Thyroid gland (tissue), 4 donors: ENCODE data around the gene ZNF468. TPM values are rescaled to one million over a fixed set of nuclear protein-coding genes. Genes with fewer than 3 reads are reported as not detected.

Experiments
- DNase-seq, 2 donors: peaks; one replicate each; pipeline ENCODE4 v3.0.0-alpha.2; 2019
- H3K27ac ChIP-seq, 3 donors: fragments of 200-600 bp; sonication (generic); 1 replicate in 2 of 3; 2 replicates in 1 of 3; pipeline ENCODE4 v1.5.1; 2016 to 2019; ENCODE audit warnings: mild to moderate bottlenecking in 1 of 3, moderate library complexity in 1 of 3
- H3K27me3 ChIP-seq: fragments of 200-600 bp; sonication (generic); one replicate; pipeline ENCODE4 v1.5.1; 2019
- H3K36me3 ChIP-seq, 2 donors: fragments of 200-600 bp; sonication (generic); one replicate each; pipeline ENCODE4 v1.5.1; 2016 to 2019
- H3K4me1 ChIP-seq, 2 donors: fragments of 200-600 bp; sonication (generic); one replicate each; pipeline ENCODE4 v1.5.1; 2017 to 2019
- H3K4me3 ChIP-seq, 3 donors: fragments of 200-600 bp; sonication (generic); replicated peaks in 1 of 3; 1 replicate in 2 of 3; 2 replicates in 1 of 3; pipeline ENCODE4 v1.5.1; 2016; ENCODE audit warnings: mild to moderate bottlenecking in 1 of 3
- H3K9me3 ChIP-seq: fragments of 200-600 bp; sonication (generic); one replicate; pipeline ENCODE4 v1.5.1; 2017
- CTCF ChIP-seq, 6 experiments: fragments of 200-600 bp in 3 of 6; fragments of 450-650 bp in 3 of 6; sonication (generic) in 3 of 6; IDR thresholded peaks; one replicate each; pipeline ENCODE4 v1.5.1; 2016 to 2019; ENCODE audit warnings: antibody characterized with exemption in 6 of 6, mild to moderate bottlenecking in 2 of 6, inconsistent platforms in 1 of 6, moderate library complexity in 1 of 6
- POLR2A ChIP-seq, 2 donors: fragments of 450-650 bp; IDR thresholded peaks; one replicate each; pipeline ENCODE4 v1.6.1; 2017; ENCODE audit warnings: antibody characterized with exemption in 2 of 2, mild to moderate bottlenecking in 2 of 2, moderate library complexity in 1 of 2
- WGBS, 2 donors: methylation state at CpG; one replicate each; pipeline ENCODE4 v1.1.5; 2017; 5-methylcytosine and 5-hydroxymethylcytosine counted together
- intact Hi-C: fragments of 100-400 bp; cut with DNase I; formaldehyde crosslinking; loops from one replicate; pipeline ENCODE4 v1.15.1; 2023
- small RNA-seq: library from RNA; depleted of rRNA; stranded (forward); fragments of <200 nt; gene quantifications from one replicate; pipeline ENCODE3, GENCODE V24; 2016
- total RNA-seq, 4 donors: library from RNA; depleted of rRNA; stranded (reverse); fragments of >200 nt; gene quantifications; one replicate each; pipeline ENCODE4 v1.2.3, GENCODE V29; 2016

The ZNF468 gene
- total RNA-seq, 4 donors from 2014 or later = 33.3 to 51.4 (median 41.6) TPM

GRCh38 chr19:52789440-52789839, 68.0 kb downstream of the ZNF468 start:
- peaks cover 0 to 8% of the 10 kb centered on the region in 2 donors for H3K4me1 ChIP-seq
- no peaks in the 10 kb centered on the region for H3K27me3 ChIP-seq
- H3K9me3 ChIP-seq = no peaks in the 10 kb centered on the region
- H3K27ac ChIP-seq = no peak overlapping the region
- H3K36me3 ChIP-seq = no peaks in the 10 kb centered on the region
- no peak overlapping the region for H3K4me3 ChIP-seq
- 91% methylated on average over 6 of the region's 6 CpGs for WGBS, 2 donors
- TF ChIP-seq CTCF (IDR thresholded peaks at IDR 0.05) = no peak
- no peak for TF ChIP-seq POLR2A (IDR thresholded peaks at IDR 0.05)
- DNase-seq = no peak
- intact Hi-C loops = no loop called here

Small RNA genes lying within 50 kb of the gene (small RNA-seq; reads per million reads assigned to genes)
- not detected for gene ZNF320

Other genes with a start within 250 kb of the ZNF468 start
- gene ZNF83, start 219.3 kb downstream of the ZNF468 start, total RNA-seq = 100 to 1,000 TPM in 2 of 4 donors, 10 to 100 TPM in 2; 75.3 to 125 (median 97.0) TPM
- 10 to 100 TPM; 12.8 to 34.8 (median 24.5) TPM for gene ZNF611, start 122.6 kb downstream of the ZNF468 start, total RNA-seq
- gene ZNF600, start 70.8 kb downstream of the ZNF468 start, total RNA-seq = 10 to 100 TPM in 3 of 4 donors, 1 to 10 TPM in 1; 8.8 to 15.3 (median 12.4) TPM
- 10 to 100 TPM; 14.4 to 22.8 (median 21.6) TPM for gene ZNF28, start 36.0 kb downstream of the ZNF468 start, total RNA-seq
- gene ZNF320, start 40.0 kb upstream of the ZNF468 start, total RNA-seq = 10 to 100 TPM; 24.6 to 33.5 (median 27.5) TPM
- 1 to 10 TPM; 3.3 to 8.3 (median 6.8) TPM for gene ZNF888, start 65.8 kb upstream of the ZNF468 start, total RNA-seq
- 10 to 100 TPM in 2 of 4 donors, 1 to 10 TPM in 2; 6.3 to 17.5 (median 12.2) TPM for gene ZNF816, start 105.3 kb upstream of the ZNF468 start, total RNA-seq
- not detected for gene ERVV-1, start 156.3 kb upstream of the ZNF468 start, total RNA-seq
- gene ERVV-2, start 187.1 kb upstream of the ZNF468 start, total RNA-seq = under 1 TPM in 1 of 4 donors, not detected in 3; 0.40 TPM
- gene ZNF160, start 245.8 kb upstream of the ZNF468 start, total RNA-seq = 100 to 1,000 TPM in 1 of 4 donors, 10 to 100 TPM in 3; 61.0 to 109 (median 81.4) TPM